RCC 7860 (cell line): ENCODE results near the gene ACTA1.
"Not testable (repeated sequence)": the region's sequence is repeated elsewhere in the genome, so short reads cannot be mapped to it uniquely, and the experiment has no call there.

Experiments
- DNase-seq: peaks from one replicate; pipeline ENCODE4 v3.0.0-alpha.2; 2015; ENCODE audit warnings: low spot score
- FAIRE-seq: peaks from 2 replicates; lab custom pipeline; 2012; peaks lifted over from hg19 to GRCh38; lab: Jason Lieb, UNC

ACTA1 gene

DNA sequence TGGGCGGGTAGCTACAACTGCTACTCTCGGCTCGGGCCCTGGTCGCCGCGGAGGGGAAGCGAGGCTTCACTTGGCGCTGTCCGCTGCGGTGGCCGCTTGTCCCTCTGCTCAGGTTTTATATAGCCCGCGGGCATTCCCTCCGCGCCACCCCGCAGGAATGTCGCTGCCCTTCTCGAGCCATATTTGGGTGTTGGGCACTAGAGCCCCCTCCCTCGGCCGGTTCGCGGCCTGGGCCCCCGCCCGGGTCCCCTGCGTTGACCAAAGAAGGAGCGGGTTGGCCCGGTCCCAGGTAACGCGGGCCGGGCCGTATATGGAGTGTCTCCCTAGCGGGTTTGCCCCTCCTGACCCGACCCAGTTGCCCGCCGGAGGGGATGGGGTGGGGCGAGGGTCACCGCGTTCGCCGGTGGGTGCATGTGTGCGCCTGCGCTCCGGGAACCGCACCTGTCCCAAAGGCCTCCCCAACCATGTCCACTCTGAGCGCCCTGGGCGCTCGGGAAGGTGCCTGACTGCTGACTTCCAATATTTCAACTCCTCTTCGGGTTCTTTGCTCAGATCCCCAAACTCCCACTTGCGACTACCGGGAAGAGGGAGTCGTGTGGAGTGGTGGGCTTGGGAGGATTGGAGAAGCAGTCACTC, at the start of gene ACTA1:
Gene ACTA1, minus strand, starts transcription at position 90 of the 636 bp plus-strand sequence. CDS start 979 bp downstream, outside the sequence.
- DNase-seq, result no peak

DNA sequence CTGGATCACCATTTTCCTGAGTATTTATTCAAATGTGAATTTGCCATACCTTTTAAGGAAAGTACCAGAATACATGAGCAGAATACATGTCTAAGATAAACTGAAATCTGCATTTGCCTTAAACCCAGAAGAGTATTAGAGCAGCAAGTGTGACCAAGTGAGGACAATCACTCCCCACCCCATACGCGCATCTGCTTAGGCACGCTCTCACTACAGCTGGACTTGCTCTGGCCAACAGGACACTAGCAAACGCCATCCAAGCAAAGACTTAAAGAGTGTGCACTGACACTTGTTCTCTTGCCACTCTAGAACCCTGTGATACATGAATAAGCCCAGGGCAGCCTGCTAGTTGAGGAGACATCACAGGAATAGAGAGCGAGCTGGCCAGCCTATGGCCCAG, 48.6 kb upstream of the ACTA1 start:
- FAIRE-seq, result no peak

More for the DNA sequence above, at the start of gene ACTA1:
- no peak for FAIRE-seq

DNA sequence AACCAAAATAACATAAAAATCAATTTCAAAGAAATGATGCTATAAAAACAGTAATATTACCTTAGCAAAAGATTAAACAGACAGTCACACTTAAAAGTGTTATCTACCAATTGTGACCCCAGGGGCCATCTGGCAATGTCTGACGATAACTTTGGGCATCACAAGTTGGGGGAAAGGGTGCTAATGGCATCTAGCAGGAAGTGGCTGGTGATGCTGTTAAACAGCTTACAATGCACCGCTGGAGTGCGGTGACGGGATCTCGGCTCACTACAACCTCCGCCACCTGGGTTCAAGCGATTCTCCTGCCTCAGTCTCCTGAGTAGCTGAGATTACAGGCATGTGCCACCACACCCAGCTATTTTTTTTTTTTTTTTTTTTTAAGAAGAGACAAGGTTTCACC, 46.6 kb upstream of the ACTA1 start:
- no peak for DNase-seq
- FAIRE-seq, result no peak

More for the DNA sequence above, 48.6 kb upstream of the ACTA1 start:
- DNase-seq, result no peak

DNA sequence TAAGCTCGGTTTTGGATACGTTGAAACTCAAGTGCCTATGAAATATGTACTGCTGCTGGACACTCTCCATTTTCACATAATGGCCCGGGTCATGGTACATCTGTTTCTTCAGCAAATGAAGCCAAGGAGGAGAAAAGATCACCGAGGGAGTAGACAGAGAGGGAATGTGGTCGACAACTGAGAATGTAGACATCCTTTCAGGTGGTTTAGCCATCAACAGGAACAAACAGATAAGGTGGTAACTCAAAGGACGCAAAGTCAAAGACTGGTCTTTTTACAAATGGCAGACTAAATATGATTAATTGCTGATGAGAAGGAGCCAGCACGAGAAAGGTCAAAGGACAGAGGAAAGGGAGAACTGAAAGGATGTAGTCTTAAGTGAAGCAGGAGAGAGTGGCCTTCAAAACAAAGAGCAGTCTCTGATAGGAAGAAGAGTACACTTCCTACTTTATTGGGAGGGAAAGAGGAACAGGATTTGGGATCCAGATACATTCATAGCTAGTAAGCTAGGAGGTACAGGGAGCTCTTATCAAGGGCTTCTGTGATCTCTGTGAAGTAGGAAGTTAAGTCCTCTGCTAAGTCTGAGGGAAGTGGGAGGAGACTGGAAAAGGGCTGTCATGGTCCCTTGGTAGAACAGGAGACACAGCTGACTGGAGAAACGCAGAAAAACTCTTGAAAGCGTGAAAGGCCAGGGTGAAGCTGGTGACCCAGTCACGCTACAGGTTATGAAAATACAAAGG, 45.9 kb upstream of the ACTA1 start:
- FAIRE-seq (no peak), DNase-seq (no peak)

DNA sequence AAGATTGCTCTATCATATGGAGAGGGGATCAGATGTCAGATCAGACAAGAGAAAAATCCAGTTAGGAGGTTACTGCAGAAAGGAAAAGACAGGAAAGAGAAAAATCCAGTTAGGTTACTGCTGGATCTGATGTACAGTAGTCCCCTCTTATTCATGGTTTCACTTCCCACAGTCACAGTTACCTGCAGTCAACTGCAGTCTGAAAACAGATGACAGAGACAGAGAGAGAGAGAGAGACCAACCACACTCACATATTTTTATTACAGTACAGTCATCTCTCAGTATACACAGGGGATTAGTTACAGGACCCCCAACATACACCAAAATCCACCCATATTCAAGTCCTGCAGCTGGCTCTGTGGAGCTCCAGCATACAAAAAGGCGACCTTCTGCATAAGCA, 45.0 kb upstream of the ACTA1 start:
- FAIRE-seq (no peak), DNase-seq (no peak)

DNA sequence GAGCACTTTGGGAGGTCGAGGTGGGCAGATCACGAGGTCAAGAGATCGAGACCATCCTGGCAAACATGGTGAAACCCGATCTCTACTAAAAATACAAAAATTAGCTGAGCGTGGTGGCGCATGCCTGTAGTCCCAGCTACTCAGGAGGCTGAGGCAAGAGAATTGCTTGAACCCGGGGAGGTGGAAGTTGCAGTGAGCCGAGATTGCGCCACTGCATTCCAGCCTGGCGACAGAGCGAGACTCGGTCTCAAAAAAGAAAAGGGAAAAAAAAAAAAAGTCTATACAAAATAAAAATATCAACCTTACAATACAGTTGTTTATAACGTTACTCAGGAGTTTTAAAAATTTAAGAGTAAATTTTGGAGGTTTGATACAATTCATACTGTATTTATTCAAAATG, 42.0 kb upstream of the ACTA1 start:
- not testable (repeated sequence) for DNase-seq, FAIRE-seq

DNA sequence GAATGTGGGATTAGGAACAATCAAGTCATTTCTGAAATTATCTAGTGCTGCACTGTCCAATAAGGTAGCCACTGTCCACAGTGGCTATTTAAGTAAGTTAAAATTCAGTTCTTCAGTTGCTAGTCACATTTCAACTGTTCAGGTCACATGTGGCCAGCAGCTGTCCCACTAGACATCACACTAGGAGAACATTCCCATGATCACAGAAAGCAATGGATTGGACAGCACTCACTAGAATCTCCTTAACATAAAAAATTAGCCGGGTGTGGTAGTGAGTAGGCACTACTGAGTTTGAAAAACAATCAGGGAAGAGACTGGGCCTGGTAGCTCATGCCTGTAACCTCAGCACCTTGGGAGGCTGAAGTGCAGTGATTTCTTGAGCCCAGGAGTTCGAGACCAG, 40.6 kb upstream of the ACTA1 start:
- DNase-seq, result no peak
- no peak for FAIRE-seq

DNA sequence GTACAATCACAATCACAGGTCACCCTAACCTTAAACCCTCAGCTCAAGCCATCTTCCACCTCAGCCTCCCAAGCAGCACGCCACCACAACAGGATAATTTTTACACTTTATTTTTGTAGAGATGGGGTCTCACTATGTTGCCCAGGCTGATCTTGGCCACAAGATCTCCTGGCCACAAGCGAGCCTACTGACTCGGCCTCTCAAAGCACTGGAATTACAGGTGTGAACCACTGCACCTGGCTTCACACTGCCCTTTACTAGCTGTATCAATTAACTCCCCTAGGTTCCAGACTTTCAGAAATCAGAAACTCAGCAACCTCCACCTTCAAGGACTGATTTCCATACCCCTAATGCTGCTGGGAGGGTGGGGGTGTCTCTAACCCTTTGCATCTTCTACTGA, 37.3 kb upstream of the ACTA1 start:
- no peak for FAIRE-seq
- DNase-seq, result no peak

DNA sequence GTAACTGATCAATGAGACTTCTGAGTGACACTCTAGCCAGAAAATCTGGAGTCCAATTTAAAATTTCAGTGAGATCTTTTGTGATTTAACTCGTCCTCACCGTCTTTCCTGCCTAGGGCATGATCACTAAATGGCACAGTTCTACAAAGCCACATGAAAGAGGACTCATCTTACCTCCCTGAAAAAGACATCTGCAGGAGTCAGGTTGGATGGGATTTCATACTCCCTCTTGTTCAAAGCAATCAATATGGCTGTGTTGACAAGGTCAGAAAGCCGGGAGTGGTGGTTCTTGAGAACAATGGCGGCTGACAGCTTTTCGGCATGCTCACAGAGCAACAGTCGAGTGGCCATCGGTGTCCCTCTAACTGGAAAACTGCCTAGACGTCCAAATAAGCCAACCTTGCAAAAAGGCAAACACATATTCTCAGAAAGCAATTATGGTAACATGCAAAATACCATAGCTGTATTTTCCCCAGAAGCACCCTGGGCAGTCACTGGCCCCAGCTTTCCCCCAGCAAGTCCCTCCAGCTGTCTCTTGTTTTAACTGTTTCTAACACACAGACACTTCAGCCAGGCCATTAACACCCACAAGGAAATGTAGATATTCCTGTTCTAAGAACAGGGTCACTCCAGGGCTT, 36.6 kb upstream of the ACTA1 start:
- DNase-seq (no peak), FAIRE-seq (no peak)

DNA sequence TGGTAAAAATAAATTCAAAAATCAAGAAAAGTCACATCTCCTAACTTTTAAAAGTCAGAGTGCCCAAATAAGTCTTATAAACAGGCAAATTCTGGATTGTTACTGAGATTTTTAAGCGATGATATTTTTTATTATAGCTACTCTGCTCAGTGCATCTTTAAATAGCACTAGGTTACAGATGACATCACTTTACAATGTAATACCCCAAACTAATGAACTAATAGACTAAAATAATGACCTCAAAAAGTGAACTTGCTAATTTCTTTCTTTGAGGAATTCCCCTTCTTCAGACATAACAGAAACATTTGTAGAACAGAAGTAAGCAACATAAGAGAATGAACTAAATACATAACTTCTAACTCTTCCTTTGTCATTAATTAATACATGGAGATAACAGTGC, 33.0 kb upstream of the ACTA1 start:
- no peak for FAIRE-seq

DNA sequence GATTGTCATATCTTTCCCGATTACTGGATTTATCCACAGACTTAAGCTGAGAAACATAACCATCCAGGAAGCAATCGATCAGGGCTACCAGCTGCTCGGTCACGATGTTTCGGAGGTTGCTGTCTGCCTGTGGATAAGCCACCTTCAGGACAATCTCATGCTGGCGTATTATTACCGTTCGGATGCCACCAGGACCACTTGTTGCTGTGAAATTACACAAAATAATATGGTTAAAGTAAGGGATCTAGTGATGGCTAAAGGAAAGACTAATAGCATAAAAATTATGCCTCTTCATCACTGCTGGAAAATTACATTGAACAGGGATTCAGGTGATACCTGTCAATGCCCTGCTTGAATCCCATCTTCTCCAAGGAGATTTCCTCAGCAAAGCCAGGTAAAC, 30.8 kb upstream of the ACTA1 start:
- DNase-seq (no peak), FAIRE-seq (no peak)

More for the DNA sequence above, 33.0 kb upstream of the ACTA1 start:
- no peak for DNase-seq

DNA sequence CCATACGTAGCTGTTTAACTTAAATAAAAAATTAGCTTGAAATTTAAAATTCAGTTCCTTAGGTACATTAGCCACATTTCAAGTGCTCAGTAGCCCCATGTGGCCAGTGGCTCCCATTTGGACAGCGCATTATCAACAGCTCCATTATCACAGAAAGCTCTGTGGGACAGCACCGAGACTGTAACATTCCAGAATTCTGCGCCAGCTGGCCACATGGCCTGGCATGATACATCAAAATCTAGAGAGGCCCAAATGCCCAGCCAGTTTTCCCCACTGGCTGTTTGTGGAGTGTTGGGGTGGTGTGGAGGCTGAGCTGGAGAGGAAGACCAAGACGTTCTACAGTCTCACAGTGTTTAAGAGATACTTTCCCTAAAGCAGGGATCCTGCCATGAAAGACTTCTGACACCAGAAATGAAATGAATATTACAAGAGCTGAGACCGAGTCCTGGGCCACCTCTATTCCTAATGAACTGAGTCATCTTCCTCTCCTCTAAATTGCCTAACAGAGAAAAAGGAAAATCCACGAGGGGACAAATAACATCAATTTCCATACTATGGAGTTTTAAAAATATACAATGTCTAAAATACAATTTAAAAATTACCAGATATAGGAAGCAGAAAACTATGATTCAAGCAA, 27.3 kb upstream of the ACTA1 start:
- no peak for FAIRE-seq
- DNase-seq, result no peak

DNA sequence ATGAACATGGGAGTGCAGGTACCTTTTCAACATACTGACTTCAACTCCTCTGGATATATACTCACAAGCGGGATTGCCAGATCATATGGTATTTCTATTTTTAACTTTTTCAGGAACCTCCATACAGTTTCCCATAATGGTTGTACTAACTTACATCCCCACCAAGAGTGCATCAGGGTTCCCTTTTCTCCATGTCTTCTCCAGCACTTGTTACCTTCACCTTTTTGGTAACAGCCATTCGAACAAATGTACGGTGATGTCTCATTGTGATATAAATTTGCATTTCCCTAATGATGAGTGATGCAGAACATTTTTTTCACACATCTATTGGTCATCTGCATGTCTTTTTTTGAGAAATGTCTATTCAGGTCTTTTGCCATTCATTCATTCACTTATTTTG, 25.9 kb upstream of the ACTA1 start:
- FAIRE-seq, result no peak
- no peak for DNase-seq

DNA sequence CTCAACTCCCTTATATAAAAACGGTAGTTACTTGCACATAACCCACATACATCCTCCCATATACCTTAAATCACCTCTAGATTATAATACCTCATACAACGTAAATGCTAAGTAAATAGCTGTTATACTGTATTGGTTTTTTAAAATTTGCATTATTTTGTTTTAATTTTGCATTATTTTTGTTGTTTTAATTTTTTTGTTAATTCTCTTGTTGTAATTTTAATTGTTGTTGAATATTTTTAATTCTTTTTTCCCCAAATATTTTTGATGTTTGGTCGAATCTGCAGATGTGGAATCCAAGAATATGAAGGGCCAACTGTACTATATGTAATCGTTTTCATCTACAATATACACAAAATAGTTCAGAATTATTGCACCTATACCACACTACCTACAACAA, 23.5 kb upstream of the ACTA1 start:
- DNase-seq (no peak), FAIRE-seq (peak; percentile 20)

DNA sequence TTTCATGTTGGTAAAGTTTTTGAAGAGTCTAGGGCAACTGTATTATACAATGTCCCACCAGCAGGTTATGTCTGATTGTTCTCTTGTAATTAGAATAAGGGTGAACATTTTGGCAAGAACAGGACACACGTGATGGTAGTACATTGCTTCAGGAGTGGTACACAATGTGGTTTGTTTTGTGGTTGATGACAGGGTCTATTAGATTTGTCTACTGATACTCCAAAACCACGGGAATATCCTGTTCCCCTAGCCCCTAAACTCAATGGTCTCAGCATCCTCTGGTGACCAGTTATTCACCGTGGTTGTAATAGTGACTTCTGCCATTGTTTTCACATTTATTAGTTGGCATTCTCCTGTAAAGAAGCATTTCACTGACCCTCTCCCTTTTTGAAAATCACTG, 22.1 kb upstream of the ACTA1 start:
- DNase-seq, result no peak
- FAIRE-seq, result no peak

DNA sequence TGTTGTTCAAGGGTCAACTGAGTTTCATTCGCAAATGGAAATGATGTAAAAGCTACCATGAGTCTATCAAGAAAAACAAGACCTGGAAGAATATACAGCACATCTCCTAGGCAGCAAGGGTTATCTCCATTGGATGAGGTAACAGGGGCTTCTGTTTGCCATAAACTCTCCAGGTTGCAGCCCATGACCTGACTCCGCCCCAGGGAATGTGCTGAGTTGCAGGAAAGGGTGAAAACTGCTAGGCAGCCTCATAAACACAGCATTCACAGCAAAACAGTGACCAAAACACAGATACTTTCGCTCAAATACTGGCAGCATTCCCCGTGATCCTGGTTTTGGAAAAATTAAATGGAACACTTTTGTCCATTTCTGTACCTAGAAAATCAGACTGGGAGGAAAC, 20.2 kb upstream of the ACTA1 start:
- FAIRE-seq (no peak), DNase-seq (no peak)

DNA sequence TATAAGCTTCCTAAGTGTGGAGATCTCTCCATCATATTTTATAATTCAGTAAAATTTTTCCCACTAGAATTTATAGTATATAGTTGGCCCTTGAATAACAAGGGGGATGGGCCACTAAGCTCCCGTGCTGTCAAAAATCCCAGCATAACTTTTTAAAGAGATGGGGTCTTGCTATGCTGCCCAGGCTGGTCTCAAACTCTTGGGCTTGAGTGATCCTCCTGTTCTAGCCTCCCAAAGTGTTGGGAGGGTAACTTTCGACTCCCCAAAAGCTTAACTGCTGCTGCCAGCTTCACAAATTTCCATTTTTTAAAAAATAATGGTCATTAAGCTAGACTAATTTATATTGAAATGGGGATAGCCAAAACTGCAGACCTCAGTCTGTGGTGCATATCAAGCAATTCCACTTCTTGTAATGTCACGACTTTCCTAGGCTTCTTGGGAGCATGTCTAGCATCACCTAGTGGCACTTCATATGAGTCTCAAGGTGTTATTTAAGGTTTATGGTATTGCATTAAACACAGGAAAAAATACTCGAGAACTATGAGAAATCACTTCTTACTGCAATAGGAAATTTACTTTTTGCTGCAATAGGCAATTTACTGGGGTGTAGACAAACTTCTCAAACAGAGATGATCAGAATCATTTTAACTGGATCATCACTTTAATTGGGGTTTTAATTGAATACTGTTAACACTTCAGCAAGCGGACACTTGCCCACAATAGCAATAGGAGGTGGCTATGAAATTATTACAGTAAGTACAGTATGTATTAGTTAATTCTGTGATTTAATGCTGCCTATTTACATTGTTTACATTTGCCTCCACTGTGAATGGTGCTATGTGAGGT, 19.3 kb upstream of the ACTA1 start:
- DNase-seq (peak; percentile 21), FAIRE-seq (peak; percentile 15)

DNA sequence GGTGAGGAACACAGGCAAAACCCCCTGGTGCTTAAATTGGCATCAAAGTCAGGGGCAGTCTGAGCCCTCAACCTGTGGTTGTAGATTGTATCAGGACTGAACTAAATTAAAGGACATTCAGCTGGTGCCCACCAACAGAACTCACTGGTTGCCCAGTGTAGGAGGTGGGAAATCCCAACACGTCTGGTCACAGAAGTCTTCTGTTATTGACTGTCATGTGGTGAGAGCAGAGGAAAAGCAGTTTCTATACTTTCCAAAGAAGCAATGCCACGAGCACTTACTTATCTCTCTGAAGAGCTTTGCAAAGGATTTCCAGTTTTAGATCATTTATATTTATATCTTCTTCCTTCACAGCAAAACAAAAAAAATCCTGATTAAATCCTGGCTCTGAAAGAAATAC, 15.0 kb upstream of the ACTA1 start:
- no peak for FAIRE-seq

DNA sequence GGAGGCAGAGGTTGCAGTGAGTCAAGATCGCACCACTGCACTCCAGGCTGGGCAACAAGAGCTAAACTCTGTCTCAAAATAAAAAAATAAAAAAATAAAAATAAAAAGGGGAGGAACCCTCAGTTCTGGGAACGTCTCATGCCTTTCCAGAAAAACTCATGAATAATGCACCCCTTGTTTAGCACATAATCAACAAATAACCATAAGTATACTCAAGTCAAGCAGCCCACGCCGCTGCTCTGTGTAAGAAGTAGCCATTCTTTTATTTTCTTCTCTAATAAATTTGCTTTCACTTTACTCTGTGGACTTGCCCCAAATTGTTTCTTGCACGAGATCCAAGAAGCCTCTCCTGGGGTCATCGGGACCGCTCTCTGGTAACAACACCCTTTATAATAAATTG, 14.5 kb upstream of the ACTA1 start:
- DNase-seq, result no peak

More for the DNA sequence above, 15.0 kb upstream of the ACTA1 start:
- no peak for DNase-seq

DNA sequence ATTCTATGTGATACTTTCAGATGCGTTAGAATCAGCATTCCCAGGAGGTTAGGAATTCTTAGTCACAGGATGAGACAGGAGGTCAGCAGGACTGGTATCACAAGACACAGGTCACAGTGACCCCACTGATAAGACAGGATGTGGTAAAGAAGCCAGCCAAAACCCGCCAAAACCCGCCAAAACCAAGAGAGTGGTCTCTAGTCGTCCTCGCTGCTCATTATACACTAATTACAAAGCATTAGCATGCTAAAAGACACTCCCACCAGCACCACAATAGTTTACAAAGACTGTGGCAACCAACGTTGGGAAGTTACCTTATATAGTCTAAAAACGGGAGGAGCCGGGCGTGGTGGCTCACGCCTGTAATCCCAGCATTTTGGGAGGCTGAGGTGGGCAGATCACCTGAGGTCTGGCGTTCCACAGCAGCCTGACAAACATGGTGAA, 13.9 kb upstream of the ACTA1 start:
- FAIRE-seq, result no peak
- peak; percentile 35 for DNase-seq

More for the DNA sequence above, 14.5 kb upstream of the ACTA1 start:
- FAIRE-seq, result no peak

DNA sequence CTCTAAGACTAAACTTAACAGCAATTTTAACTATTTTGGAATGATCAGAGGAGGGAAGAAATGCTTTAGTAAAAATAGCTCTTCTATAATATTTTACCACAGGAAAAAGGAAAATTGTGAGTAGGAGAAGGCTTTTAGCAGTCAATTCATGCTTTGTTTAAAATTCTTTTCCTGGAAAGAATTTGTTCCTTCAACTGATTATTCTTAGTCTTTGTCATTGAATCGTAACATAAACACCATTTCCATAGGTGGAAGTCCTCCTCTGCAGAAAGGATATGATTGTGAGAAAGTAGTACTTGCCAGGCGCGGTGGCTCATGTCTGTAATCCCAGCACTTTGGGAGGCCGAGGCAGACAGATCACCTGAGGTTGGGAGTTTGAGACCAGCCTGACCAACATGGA, 11.9 kb upstream of the ACTA1 start:
- DNase-seq (no peak), FAIRE-seq (no peak)
